NCI-H446 treated with DMSO at 0.1 percent for 48 hours (cell line): Measurements from ENCODE around the gene IL12RB2.

ENCODE experiments used
- DNase-seq: peaks from one replicate; lab custom pipeline; 2025; lab: John Stamatoyannopoulos, UW

Gene IL12RB2

GRCh38 chr1:67307251-67308060, at the start of gene IL12RB2:
Gene IL12RB2, plus strand, starts transcription at chr1:67307873. Its CDS starts 12,496 bp downstream, at chr1:67320369.
- no peak for DNase-seq

GRCh38 chr1:67261680-67262079, 46.0 kb upstream of the IL12RB2 start:
- DNase-seq: no peak

DNA sequence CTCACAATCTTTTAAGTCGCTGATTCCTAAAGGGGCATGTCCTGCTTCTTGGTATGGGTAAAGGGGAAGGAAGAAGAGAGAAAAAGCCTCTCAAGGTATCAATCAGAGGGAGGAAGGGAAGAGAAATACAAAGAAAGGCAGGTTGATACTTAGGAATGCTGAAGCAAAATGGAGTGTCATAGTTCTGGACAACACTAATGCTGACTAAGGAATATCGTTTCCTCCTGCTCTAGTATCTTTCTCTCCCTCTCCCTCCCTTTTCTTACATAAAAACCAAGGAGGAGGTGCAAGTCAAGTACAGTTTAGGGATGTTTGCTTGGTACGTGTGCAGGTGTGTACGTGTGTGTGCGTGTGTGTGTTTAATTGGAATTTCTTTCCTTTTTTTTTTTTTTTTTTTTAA, 44.9 kb upstream of the IL12RB2 start:
- DNase-seq: no peak

DNA sequence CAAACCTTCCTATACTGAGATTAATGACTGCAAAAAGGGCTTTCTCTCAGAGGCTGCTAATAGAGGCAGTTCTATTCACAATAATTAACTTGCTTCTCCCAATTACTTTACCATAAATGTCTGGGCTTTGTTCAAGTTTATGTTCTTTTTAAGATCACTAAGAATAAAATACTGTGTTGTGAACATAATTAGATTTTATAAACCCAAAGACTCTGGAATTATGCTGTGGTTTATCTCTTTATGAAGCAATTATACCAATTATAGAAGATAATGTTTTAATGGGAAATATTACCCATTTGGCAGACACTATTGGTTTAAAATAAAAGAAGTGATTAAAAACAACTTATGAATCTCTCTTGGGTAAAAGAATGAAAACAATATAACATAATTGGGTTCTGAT, 43.5 kb upstream of the IL12RB2 start:
- no peak for DNase-seq

GRCh38 chr1:67264899-67265298, 42.8 kb upstream of the IL12RB2 start:
- no peak for DNase-seq

DNA sequence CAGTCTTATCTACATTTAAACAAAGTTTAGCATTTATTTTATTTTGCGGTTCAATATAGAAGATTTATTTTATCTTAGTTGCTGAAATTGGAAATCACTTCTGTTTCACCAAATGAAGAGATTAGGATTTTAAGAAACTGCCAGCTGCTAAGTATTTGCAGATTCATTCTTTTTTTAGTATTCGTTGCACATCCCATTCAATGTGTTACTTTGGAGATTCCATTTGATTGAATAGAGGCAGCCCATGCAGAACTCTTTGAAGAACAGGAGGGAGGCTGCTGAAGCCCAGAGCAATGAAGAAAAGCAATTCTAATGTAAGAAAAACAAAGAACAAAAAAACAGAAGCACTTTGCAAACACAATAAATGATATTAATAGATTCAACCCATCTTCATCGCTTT, 38.6 kb upstream of the IL12RB2 start:
- no peak for DNase-seq

DNA sequence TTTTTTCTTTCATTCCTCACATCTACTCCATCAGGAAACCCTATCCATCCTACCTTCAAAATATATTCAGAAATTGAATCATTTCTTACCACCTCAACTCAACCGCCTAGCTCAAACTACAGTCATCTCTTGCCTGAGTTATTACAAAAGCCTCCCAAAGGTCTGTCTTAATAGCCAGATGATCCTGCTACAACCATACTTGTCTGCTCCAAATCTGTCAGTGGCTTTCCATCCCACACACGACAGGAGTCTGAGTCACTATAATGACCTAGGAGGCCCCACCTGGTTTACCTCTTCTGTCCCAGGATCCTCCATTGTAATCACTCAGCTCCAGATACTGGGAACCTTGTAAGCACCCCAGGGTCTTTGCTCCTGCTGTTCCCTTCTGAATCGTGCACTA, 37.1 kb upstream of the IL12RB2 start:
- no peak for DNase-seq

DNA sequence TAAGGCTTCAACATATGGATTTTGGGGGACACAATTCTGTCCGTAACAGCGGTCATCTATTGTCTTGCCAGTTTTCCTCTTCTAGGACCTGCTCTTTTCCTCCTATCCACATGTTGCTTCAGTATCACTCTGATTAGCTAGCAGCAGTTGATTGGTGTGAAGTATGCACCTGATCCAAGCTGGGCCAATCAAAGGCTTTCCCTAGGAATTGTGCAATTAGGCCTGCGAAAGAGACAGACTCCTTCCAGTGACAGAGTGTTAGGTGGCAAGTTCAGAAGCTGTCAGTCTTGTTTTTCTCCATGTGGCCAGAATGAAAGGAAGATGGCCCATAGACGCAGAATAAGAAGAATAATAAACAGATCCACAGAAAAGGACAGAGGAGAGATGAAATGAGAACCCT, 34.1 kb upstream of the IL12RB2 start:
- no peak for DNase-seq

- DNase-seq: no peak
These were observed 32.9 kb upstream of the IL12RB2 start for GRCh38 chr1:67274623-67275325.

- DNase-seq: no peak
These were observed 27.0 kb upstream of the IL12RB2 start for GRCh38 chr1:67280696-67281095.

GRCh38 chr1:67281244-67281643, 26.4 kb upstream of the IL12RB2 start:
- DNase-seq: no peak

- no peak for DNase-seq
These were observed 21.7 kb upstream of the IL12RB2 start for GRCh38 chr1:67285780-67286488.

- DNase-seq: no peak
These were observed 17.4 kb upstream of the IL12RB2 start for GRCh38 chr1:67290236-67290635.

DNA sequence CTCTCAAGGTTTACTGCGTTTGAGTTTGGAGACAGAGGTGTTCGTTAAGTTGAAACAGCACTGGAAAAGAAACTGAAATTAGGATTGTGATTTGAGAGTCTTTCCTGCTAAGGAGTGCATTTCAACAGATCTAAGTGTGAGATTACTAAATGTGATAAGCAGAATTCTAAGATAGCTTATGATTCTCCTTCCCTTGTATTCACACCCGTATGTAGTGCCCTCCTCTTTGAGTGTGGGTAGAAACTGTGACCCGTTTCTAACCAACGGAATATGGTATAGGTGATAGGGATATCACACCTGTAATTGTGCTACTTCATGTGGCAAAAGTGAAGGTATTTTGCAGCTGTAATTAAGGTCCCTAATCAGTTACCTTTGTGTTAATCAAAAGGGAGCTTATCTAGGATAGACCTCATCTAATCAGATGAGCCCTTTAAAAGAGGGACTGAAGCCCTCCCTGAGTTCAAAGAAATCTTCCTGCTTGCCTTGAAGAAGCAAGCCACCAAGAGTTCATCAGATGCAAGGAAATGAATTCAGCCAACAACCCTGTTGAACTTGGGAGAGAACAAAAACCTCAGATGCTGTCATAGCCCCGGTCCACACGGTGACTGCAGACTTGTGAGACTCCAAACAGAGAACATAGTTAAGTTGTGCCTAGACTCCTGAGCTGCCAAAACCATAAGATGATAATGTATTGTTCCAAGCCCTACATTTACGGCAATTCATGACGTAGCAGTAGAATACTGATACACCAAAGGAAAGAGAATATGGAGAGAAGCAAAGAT, 12.6 kb upstream of the IL12RB2 start:
- no peak for DNase-seq

- no peak for DNase-seq
These were observed 8.9 kb upstream of the IL12RB2 start for GRCh38 chr1:67298762-67299161.

DNA sequence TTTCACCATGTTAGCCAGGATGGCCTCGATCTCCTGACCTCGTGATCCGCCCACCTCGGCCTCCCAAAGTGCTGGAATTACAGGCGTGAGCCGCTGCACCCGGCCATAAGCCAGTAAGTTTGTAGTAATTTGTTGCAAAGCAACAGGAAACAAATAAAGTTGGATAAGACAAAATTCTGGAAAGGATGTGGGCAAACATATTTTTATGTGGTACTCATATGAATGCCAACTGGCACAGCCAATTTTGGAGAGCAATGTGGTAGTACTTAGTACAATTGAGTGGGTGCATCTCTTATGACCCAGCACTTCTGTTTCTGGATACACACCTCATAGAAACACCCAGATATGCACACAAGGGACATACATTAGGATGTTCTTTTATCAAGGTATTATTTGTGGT, 8.4 kb upstream of the IL12RB2 start:
- no peak for DNase-seq

- no peak for DNase-seq
These were observed 7.1 kb upstream of the IL12RB2 start for GRCh38 chr1:67300561-67300960.

- DNase-seq: no peak
These were observed 3.6 kb upstream of the IL12RB2 start for GRCh38 chr1:67304023-67304422.

DNA sequence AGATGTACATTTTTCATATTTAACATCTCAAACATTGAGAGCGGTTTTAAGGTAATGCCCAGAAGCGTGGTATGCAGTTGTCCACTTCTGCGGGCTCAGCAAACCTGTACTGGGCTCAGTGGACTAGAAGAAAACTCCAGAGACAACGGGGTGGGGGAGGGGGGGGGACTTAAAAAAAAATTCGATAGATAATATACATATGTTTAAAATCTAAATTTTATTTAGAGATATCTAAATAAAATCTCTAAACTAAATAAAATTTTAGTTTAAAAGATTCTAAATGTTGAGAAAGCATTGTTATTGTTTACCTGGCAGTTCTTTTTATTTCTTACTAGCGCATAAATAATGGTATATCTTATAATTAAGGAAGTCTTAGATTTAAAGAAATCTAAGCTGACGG, 1.1 kb upstream of the IL12RB2 start:
- DNase-seq: no peak

- DNase-seq: no peak
These were observed 463 bp downstream of the IL12RB2 start for GRCh38 chr1:67308136-67308535.

DNA sequence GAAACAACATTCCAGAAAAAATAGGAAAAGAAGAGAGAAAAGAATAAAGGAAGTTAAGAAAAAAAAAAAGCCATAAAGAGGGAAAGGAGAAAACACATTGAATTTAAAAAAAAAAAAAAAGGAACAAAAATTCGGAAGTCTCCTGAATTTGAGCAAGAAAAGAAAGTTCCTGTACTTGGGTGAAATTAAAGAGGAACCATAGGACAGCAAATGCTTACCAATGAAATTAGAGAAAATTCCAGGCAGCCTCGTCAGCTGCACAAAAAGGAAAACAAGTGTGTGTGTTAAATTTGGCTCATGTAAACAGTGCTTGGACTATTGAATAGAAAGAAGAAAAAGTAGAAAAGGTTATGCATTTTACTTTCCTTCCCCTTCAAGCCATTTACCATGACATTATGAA, 4.9 kb downstream of the IL12RB2 start:
- no peak for DNase-seq
